NCI-H2029 treated with DMSO at 0.1 percent for 48 hours (cell line): ENCODE measurements around the gene PPP1R9A.

Experiments used
- DNase-seq: peaks from one replicate; lab custom pipeline; 2025; lab: John Stamatoyannopoulos, UW

The PPP1R9A gene

DNA sequence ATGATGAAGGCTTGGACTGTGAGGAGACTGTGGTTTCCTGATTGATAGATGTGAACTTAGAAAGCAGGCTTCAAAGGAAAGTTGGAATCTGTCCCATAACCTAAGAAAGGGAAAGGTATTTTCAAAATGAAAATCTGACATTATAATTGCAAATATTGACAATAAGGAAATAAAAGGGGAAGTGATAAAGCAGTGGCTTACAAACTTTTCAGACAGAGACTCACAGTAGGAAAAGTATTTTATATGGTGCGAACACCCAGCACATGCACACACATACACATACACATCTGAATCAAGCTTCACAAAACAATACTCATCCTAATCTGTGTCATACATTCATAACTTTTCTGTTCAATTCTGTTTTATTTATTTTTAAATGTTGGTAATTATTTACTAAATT lies 412.2 kb downstream of the PPP1R9A start:
- no peak for DNase-seq

DNA sequence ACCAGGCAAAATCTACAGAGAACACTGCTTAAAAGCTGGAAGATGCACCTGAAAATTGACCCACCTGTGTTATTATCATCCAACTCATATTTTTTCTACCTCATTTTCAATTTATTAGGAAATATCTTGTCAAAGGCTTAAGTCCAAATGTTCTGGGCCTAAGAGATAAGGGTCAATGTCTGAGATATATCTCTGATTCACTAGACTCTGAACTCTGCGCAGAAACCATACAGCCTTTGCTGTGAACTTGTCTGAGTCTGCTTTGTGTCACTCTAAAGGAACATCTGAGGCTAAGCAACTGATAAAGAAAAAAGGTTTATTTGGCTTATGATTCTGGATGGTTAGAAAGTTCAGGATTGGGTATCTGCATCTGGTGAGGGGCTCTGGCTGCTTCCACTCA lies 413.3 kb downstream of the PPP1R9A start:
- no peak for DNase-seq

DNA sequence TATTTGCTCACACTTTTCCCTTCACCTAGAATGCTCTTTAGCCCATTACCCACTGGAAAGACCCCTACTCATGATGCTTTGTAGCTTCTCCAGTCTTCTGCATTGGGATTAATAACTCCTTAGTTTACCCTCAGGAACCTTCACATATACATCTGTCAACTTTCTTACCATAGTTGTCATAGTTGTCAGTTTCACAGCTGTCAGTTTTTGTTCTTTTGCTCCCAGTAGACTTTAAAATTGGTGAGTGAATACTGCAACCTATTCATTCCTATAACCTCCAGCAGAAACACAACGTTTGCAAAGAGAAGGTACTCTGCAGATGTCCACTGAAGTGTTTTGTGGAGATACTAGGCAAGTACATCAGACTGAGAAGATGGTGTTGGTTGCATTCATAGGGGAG lies 414.3 kb downstream of the PPP1R9A start:
- DNase-seq = no peak

DNA sequence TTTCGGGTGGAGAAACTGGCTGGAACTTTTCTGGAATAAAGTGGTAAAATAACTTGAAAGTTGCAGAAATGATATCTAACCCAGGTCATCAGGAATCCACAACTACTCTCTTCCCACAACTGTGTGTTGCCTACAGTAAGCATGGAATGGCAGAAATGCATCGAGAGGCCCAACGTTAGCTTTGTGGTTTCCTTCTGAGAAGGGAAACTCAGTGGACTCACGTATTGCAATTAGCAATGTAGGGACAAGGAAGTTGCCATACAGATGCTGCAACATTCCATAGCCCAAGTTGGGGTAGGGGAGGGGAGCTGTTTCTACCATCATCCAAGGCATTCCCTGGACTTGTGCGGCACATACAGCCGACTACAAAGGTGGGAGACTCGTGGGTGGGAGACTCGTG lies 415.0 kb downstream of the PPP1R9A start:
- no peak for DNase-seq

DNA sequence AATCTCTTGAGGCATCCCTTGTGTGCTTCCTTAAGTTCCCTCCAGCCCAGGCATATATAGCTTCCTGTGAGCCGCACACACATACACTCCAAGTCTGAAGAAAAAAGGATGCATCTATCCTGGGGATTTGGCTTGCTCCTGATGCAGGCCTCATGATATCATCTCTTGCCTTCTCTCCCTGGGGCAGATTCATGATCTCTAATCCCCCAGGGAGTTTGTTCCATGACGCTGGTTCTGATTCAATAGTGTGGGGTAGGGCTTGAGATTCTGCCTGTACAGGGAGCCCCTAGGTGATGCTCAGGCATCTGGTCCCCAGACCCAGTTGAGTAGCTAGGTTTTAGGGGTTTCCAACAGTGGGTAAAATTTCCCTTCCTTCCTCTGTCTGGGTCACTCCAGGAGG lies 415.5 kb downstream of the PPP1R9A start:
- no peak for DNase-seq

DNA sequence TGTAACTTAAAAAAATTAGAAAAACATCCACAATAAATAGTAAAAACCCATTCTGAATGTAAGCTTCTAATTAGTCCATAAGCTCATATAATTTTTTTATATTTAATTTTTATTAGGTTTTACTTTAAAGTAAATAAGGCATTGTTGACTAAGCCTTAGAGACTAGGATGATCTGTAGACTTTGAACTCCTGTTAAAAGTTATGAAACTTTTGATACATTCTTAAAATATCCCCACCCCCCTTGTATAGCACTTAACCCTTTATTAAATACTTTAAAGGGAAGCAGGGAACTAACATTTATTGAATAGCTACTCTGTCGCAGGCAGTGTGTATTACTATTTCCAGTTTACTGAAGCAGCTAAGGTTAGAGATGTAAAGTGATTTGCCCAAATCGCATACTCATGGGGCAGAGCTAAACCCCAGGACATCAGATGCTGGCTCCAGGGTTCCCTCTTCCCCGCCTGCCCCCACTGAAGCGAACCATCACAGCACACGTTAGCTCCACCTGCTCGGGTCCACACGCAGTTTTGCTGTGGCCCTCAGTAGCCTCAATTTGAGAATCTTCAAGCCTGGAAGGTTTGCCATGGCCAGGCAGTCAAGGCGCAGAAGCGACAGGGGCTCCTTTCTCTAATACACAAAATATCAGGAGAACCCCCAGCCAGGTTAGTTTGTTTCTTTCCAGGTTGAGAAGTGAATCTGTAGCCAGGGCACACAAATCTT lies 416.2 kb downstream of the PPP1R9A start:
- DNase-seq = no peak

DNA sequence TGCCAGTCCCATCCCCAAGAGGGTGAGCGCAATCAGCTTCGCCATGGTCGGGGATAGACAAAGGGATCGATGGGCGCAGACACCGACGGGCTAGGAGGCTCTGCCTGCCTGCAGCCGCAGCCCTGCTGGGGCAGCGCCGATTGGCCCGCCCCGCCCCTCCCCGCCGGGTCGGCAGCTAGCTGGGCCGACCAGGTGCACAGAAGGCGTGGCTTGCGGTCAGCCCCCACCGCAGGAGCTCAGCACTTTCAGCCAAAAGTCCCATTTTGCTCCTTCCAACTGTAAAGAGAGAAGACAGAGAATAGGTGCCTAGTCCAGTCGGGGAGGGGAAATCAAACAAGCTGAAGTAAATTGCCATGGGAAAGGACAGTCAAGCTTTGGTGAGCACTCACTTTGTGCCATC lies 417.0 kb downstream of the PPP1R9A start, which contains the start of gene PON1:
Gene PON1 (minus strand): TSS at position 102 of the 400 bp plus-strand sequence. CDS start 57 bp downstream, at position 45.
- no peak for DNase-seq

DNA sequence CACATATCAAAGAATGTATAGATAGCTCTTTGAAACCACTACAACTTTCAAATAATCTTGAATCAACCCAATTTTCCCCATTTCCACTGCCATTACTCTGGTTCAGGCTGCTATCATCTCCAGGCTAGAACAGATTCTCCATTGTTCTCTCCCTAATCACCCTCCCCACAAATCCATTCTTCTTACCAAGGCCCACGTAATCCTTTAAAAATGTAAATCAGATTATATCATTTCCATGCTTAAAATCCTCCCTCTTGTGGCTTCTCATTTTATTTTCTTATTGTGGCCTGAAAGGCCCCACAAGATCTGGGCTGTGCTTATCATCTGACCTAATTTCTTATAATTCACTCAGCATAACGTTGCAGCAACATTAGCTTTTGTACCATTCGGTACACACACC lies 420.0 kb downstream of the PPP1R9A start:
- no peak for DNase-seq

DNA sequence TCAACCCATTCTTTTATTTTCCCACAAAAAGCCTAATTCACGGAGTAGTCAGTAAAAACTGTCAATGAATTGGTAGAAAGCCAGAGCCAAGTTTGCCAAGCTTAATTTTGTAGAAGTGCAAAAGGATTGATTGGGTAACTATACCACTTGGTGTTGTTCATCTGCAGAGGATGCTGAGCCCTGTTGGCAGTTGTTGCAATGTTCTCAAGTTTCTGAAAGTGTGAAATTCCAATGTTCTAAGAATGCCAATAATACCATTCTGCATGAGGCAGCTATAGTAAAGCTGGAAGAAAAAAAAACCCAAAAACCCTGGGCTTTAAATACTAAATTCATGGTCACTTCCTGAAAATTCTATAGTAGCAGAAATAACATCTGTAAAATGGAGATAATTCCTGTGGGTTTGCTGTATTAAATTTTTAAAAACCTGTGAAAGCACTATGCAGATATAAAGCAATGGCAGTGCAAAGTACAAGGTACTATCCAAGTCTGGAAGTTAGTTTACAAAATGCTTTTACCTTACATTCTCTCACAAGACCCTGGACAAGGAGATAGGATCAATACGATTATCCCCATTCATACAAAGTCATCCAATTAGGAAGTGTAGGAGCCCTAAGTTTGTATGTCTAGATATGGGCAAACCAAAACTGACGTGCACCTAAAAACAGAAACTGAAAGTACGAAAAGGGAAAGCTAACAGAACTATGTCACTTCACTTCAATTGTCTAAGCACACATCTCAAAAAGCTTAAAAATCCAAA lies 423.0 kb downstream of the PPP1R9A start:
- peak; percentile 14 for DNase-seq

DNA sequence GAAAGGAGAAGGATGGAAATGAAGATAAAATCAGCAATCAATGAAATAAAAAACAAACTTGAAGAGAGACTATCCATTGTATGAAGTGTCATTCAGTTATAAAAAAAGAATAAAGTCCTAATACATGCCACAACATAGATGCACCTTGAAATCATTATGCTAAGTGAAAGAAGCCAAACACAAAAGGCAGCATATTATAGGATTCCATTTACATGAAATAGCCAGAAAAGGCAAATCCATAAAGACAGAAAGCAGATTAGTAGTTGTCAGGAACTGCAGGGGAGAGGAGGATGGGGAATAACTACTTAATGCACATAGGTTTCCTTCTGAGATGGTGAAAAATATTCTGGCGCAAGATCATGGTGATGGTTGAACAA lies 423.6 kb downstream of the PPP1R9A start:
- no peak for DNase-seq

DNA sequence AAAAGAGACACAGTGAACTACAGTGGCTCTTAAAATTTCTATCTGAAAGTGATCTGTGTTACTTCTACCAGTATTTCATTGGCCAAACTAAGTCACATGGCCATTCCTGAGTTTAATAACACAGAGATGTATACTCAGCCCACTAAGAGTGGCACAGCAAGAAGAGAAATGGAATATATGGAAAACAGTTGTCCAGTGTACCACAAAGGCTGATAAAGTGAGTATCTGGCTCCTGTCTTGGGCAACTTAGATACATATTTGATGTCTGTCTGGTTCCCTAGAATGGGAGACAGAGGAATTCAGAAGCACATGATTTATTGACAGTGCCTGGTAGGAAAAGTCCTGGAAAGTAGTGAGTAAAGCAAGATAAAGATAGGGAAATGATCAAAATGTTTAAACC lies 427.1 kb downstream of the PPP1R9A start:
- no peak for DNase-seq

DNA sequence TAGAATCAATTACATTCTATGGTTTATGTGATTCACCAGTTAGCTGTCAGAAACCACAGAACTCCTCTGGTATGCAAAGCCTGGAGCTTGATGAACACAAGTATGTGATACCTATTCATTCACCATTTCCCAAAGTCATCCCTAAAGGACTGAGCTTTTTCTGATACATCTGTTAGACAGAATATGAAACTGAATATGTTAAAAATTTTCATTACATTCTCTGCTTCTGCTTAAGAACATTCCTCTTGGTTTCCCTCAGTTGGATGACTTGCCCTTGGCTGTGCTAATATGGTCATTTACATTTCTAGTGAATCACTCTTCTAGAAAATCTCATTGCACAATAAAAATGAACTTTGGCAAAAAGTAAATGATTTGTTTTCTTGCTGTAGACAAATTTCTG lies 427.7 kb downstream of the PPP1R9A start:
- no peak for DNase-seq

DNA sequence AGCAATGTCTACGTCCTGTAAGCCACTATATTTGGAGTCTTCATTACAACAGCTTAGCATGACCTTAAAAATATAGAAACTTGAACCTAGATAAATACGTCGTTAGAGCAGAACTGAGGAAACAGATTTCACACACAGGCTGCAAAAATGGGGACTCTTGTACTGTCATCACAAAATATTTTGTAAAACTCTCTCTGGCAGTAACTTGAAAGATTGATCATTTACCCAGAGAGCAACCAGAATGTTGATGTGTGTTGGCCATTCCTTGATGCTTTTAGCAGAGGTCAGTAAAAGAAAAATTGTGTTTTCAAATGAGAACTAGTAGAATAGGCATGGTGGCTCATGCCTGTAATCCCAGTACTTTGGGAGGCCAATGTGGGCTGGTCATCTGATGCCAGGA lies 431.4 kb downstream of the PPP1R9A start:
- DNase-seq = no peak

DNA sequence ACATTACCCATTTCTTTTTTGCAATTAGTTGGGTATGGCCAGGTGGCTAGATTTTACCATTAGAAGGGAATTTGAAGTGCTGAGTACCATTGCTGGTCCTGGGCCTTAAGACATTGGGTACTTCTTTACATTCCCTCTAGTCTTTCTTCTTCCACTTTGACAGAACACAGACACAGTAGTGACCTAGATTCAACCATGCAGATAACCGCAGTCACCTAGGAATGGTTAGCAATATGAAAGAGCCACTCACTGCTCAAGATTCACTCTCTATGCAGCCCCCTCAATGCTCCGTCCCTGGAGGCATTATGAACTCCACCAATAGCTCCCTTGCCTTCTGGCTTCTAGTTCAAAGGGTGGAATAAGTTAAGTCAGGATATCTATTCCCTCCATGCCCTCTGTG lies 433.1 kb downstream of the PPP1R9A start:
- DNase-seq = no peak

DNA sequence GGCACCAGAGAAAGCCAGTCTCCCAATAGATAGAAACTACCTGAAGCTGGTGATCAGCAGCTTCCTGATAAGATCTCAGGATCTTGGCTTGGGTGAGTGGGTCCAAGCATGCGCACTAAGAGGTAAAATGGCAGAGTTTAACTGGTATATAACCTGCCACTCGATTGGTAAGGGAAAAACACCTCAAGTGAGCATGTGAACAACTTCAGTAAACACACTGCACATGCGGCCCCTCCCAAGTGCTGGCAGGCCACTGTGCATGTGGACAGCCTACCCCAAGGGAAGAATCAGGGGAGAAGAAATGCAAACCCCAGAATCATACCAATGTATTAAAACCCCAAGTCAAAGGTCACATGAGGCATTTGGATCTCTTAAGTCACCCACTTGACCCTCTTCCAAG lies 434.6 kb downstream of the PPP1R9A start:
- no peak for DNase-seq

DNA sequence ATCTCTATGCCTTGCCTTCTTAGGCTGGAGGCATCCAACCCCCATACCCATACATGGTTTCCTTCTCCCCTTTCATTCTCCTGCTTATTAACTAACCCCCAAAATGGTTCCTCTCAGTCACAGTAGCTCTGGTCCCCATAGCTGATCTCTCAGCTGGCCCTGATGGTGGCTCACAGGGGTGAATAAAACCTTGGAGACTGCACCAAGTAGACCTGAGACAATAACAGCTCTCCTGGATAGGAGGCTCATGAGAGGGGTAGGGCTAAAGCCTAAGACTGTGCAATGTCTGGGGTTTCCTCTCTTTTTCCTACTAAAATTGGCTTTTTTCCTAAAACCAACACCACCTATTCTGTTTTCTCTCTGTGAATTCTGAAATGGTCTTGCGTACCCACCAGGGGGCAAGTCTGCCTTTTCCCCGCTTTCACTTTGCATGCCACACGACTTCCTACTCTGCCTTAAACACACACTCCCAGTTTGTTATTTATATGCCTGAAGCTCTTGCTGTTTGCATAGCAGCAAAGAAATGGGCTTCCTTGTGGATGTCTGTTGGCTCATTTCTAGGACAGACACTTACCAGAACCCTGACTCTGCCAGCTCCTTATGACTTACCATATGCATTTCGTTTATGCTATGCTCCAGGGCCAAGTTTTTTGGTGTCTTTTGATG lies 435.4 kb downstream of the PPP1R9A start:
- DNase-seq = no peak
